T-helper 2 cell (primary cell): Measurements from ENCODE around the gene DAP3.
"Not testable (repeated sequence)": the region's sequence is repeated elsewhere in the genome, so short reads cannot be mapped to it uniquely, and the experiment has no call there.

Experiments
- DNase-seq, 5 experiments: peaks; one replicate each; pipeline versions ENCODE4 v3.0.0 to v3.0.0-alpha.2; 2012 to 2022
- total RNA-seq, 2 donors: gene quantifications; one replicate each; lab custom pipeline; 2026; lab: John Stamatoyannopoulos, UW

Gene DAP3
- 90.1 to 108 reads per million in 2 donors for total RNA-seq

- peak in 1 of 5 experiments; percentile 23 for DNase-seq
These were observed at the start of gene DAP3 for GRCh38 chr1:155689081-155689607. DAP3 (plus strand) TSS chr1:155689091; CDS start chr1:155709780, 20,689 bp downstream.

GRCh38 chr1:155640367-155640766 is 48.5 kb upstream of the DAP3 start:
- no peak for DNase-seq

DNA sequence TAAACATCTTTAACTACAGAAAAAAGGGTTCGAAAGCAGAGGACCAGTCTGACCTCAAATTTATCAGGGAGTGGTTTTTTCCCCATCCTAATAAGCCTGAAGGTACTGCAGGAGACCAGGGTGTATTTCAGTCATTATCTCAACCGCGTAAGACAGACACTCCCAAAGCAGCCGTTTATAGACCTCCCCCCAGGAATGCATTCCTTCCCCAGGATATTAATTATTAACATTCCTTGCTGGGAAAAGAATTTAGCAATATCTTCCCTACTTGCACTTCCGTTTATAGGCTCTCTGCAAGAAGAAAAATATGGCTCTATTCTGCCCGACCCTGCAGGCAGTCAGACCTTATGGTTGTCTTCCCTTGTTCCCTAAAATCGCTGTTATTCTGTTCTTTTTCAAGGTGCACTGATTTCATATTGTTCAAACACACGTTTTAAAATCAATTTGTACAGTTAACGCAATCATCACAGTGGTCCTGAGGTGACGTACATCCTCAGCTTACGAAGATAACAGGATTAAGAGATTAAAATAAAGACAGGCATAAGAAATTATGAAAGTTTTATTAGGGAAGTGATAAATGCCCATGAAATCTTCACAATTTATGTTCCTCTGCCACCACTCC is 46.2 kb upstream of the DAP3 start:
- DNase-seq, result not testable (repeated sequence)

- no peak for DNase-seq
These were observed 45.7 kb upstream of the DAP3 start for GRCh38 chr1:155643230-155643629.

- DNase-seq, result no peak
These were observed 43.8 kb upstream of the DAP3 start for GRCh38 chr1:155645034-155645598.

DNA sequence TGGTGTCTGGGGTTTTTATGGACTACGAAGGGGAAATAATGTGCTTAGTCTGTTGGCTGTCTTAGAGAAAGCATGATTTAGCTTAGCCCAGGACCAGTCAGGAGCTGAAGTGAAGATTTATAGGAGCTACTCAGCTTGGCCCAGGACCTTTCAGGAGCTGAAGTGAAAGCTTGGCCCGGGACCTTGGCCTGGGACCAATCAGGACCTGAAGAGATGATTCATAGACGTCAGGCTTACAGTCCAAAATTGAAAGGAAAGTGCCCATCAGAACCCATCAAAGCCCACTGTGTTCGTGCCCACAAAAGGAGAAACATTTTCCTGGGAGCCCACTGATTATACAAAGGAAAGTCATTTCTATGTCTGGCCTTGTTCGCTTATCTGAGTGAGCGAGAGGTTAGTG is 43.2 kb upstream of the DAP3 start:
- DNase-seq, result no peak

- no peak for DNase-seq
These were observed 42.6 kb upstream of the DAP3 start for GRCh38 chr1:155646307-155646706.

GRCh38 chr1:155648207-155649147 is 40.4 kb upstream of the DAP3 start:
- DNase-seq, result no peak

DNA sequence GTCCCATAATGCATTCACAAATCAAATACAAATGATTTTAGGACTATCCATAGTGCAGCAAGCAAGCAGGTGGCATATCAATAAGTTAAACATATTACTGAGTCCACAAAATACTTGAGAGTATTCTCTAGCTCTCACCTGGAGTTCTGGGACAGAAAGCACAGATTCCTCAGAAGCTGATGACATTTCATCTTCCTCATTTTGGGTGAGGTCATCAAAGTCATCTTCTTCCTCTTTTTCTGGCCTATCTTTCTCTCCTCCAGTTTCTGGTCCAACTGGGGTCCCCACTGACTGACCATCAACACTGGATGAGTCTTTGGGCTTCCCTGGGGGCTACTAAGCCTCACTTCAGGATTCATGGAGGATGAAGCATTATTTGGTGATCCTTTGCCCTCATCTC is 39.2 kb upstream of the DAP3 start:
- DNase-seq, result no peak

DNA sequence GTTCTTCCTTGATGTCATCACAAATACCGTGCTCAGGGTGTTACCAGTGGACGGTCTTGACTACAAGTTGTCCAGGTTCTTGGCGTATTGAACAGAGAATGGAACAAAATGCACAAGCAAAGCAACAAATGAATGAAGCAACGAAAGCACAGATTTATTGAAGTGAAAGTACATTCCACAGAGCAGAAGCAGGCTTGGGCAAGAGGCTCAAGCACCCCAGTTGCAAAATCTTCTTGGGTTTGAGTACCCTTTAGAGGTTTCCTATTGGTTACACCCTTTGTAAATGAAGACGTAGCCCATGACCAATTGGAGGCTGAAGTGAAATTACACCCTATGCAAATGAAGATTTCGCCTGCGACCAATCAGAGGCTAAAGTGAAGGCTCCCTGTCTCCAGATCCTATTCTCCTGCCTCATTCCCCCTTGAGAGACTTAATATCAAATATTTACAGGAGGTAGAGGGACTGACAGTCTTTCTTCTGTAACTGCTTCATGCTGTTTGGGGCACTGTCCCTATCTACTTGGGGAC is 38.6 kb upstream of the DAP3 start:
- no peak for DNase-seq

DNA sequence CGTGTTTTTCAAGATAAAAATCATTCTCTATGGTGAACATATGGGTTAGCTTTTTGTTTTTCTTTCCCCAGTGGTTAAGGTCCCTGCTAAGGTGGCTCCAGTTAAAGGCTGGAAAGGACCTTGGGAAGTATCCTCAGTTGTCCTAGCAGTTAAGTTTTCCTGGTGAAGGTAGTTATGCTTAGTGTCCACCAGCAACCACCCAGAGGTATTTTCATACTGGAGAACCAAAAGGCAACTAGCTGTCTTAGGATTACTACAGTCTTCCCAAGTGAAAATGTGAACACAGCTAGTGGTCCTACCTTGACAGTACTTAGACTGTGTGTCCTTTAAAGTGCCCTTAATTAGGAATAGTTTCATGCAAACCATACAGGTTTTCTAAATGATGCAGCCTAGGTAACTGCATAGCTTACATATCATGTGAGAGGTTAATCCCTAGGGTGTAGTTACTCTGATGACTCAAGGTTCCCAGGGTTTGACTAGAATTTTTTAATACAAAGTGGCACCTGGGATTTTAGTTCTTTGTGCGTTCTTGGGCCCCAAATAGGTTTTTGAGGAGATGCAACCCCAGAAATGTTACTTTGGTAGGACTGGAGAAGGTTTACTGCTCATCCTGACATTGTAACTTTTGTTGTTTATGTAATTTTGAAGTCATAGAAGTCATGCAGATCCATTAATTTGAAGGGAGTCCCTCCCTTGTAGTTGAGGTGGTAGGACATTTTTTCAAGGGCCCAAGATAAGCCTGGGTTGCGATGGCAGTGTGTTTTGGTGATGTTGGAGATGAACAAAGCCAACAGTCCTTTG is 36.8 kb upstream of the DAP3 start:
- no peak for DNase-seq

DNA sequence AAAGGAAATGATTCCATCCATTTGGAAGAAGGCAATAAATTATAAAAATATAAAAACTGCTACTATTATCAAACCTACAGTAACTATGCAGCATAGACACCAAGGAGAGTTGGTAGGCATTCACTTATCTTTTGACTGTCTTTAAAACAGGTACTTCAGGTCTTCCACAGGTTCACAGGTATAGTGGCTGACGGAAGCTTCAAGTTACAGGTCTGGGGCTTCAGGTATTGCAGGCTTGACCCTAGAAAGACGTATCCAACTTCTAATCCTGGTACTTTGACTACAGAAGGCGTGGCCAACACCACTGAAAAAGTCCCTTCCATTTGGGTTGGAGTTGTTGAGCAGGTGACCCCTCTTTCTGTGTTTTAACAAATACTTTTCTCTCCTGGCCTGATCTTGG is 35.9 kb upstream of the DAP3 start:
- no peak for DNase-seq

DNA sequence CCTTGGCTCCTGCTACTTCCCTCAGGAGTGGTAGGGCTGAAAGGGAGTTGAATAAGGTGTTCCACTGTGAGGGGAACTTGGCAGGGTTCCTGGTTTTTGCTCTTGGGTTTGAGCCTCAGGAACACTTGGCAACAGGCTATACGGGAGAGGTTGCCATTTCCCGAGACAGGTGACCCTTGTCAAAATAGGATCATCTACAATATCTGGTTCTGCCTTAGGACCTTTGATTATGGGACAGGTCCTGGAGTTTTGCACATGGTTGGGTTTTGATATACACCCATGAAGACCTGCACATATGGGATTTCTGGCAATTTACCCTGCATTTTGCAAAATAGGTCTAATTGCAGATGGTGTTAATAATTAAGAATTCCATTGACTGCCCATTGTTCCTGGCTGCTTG is 31.4 kb upstream of the DAP3 start:
- DNase-seq, result no peak

DNA sequence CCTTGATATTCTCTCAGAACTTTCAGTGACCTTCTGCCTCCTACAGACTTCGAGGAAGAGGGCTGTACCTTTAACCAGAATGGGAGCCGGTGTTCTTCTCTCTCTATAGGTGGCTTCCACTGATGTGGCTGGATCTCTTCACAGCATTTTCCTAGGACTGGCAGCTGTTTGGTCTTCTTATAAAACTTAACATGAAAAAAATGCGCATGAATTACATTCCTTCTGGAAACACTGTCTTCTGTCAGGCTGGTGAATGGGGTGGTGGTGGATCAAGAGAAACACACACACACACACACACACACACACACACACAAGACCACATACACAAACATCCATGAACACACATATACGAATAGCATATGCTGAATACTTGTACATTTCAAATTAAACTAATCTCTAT is 27.7 kb upstream of the DAP3 start:
- DNase-seq, result not testable (repeated sequence)

DNA sequence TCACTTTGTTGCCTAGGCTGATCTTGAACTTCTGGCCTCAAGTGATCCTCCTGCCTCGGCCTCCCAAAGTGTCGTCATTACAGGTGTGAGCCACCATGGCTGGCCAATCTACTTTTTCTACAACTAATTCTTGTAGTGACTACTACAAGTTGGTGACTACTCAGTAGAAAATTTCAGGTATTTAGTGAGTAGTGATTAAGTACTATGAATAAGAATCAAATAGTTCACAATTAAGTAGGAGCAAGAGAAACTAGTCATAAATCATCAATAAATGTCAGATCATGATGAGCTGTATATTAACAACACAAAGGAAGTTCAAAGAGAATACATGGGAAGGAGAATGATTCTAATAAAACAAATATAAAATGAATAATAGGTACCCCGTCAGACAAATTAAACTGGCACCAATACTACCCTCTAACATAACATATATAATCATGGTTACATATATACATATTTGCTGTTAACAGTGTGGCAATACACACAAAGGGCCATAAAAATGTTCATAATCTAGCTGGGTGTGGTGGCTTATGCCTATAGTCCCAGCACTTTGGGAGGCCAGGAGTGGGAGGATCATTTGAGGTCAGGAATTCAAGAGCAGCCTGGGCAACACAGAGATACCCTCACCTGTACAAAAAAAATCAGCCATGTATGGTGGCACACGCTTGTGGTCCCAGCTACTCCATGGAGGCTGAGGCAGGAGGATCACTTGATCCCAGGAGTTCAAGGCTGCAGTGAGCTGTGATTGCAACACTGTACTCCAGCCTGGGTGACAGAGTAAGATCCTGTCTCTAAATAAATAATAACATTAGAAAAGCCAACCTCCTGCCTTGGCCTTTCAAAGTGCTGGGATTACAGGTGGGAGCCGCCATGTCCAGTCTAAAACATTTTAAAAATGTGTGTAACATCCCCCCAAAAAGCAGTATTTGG is 19.4 kb upstream of the DAP3 start:
- no peak for DNase-seq

- DNase-seq, result no peak
These were observed 17.1 kb upstream of the DAP3 start for GRCh38 chr1:155671750-155672149.

- no peak for DNase-seq
These were observed 15.9 kb upstream of the DAP3 start for GRCh38 chr1:155673003-155673402.

GRCh38 chr1:155678027-155678426 is 10.9 kb upstream of the DAP3 start:
- no peak for DNase-seq

- not testable (repeated sequence) for DNase-seq
These were observed 9.9 kb upstream of the DAP3 start for GRCh38 chr1:155678992-155679391.

DNA sequence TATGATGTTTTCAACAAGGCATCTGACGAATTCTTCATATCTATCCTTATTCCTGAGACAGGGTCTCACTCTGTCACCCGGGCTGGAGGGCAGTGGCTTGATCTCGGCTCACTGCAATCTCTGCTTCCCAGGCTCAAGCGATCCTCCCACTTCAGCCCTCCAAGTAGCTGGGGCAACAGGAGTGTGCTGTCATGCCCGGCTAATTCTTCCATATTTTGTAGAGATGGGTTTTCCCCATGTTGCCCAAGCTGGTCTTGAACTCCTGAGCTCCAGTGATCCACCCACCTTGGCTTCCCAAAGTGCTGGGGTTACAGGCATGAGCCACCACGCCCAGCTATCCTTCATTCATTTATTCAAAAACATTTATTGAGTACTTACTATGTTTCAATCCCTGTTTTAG is 8.4 kb upstream of the DAP3 start:
- DNase-seq, result no peak

DNA sequence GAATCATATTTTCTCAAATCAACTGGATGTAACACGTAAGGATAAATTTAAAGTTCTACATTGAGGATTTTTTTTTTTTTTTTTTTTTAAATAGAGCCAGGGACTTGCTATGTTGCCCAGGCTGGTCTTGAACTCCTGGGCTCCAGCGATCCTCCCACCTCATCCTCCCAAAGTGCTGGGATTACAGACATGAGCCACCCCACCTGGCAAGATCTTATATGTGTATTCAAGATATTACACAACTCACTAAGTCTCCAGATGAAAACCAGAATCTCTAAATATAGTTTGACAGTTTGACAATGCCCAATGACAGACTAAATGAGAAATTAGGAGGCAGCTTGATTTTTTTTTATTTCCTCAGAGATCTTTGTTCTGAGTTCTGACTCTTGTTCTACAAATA is 7.1 kb upstream of the DAP3 start:
- no peak for DNase-seq
